Upper lobe of right lung (tissue), 1 donor: ENCODE measurements around the gene AQP7. TPM values are rescaled to one million over a fixed set of nuclear protein-coding genes. Genes with fewer than 3 reads are reported as not detected.

Source experiments
- ATAC-seq: fragments of 200-7000 bp; cut with Tn5 transposase; one replicate; pipeline ENCODE4 v1.9.1; 2020; ENCODE audit warnings: mild to moderate bottlenecking, moderate library complexity
- DNase-seq: peaks from one replicate; pipeline ENCODE4 v3.0.0-alpha.2; 2020
- H3K27ac ChIP-seq: fragments of 200-600 bp; one replicate; pipeline ENCODE4 v1.8.0; 2022
- H3K27me3 ChIP-seq: fragments of 200-600 bp; one replicate; pipeline ENCODE4 v1.8.0; 2022; ENCODE audit warnings: mild to moderate bottlenecking
- H3K36me3 ChIP-seq: fragments of 200-600 bp; one replicate; pipeline ENCODE4 v1.8.0; 2022
- H3K4me1 ChIP-seq: fragments of 200-600 bp; one replicate; pipeline ENCODE4 v1.8.0; 2022
- H3K4me3 ChIP-seq: fragments of 200-600 bp; one replicate; pipeline ENCODE4 v1.8.0; 2022; ENCODE audit warnings: mild to moderate bottlenecking
- H3K9me3 ChIP-seq: fragments of 200-600 bp; one replicate; pipeline ENCODE4 v1.8.0; 2022
- intact Hi-C: fragments of 100-400 bp; cut with DNase I; formaldehyde crosslinking; loops from one replicate; pipeline ENCODE4 v1.11.0; 2022
- total RNA-seq: library from RNA; stranded (reverse); fragmentation: NEBNext Ultra II Directional; extraction: Animal tissue kit (Norgen Biotek cat#: 25700); gene quantifications from one replicate; pipeline ENCODE4 v1.2.1, GENCODE V29; 2021
- TF ChIP-seq, protein P1 (sequence below): fragments of 200-600 bp; IDR thresholded peaks from one replicate; pipeline ENCODE4 v1.8.0; 2022; ENCODE audit warnings: antibody characterized with exemption
- donor health status: DM: no; HTN: yes; CAD: no; lungs with severe emphysema.

Gene AQP7
- total RNA-seq, 1 donor from 2014 or later = 2.4 TPM

DNA sequence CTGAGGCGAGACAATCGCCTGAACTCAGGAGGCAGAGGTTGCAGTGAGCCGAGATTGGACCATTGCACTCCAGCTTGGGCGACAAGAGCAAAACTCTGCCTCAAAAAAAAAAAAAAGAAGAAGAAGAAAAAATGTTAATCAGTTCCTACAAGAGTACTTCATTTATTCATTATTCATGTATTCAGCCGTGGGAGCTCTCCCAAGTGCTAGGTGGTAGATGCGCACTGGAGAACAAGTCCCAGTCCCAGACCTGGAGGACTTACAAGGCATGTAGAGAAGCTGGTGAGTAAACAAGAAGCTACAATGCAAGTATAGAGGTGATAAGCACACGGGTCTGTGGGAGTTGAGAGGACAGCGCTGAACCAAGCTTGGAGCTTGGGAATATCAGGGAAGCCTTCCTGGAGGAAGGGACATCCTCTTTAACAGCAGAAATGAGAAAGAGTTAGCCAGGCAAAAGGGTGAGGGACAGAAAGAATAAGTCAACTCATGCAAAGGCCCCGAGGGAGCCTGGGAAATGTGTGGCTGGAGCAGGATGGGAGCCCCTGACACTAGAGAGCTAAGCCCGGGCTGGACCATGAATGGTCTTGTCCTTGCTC, 17.4 kb upstream of the AQP7 start:
- no peak overlapping the region for H3K27ac ChIP-seq
- intact Hi-C loops = no loop called here
- no peak for ATAC-seq
- no peaks in the 10 kb centered on the region for H3K9me3 ChIP-seq
- TF ChIP-seq, protein P1, sequence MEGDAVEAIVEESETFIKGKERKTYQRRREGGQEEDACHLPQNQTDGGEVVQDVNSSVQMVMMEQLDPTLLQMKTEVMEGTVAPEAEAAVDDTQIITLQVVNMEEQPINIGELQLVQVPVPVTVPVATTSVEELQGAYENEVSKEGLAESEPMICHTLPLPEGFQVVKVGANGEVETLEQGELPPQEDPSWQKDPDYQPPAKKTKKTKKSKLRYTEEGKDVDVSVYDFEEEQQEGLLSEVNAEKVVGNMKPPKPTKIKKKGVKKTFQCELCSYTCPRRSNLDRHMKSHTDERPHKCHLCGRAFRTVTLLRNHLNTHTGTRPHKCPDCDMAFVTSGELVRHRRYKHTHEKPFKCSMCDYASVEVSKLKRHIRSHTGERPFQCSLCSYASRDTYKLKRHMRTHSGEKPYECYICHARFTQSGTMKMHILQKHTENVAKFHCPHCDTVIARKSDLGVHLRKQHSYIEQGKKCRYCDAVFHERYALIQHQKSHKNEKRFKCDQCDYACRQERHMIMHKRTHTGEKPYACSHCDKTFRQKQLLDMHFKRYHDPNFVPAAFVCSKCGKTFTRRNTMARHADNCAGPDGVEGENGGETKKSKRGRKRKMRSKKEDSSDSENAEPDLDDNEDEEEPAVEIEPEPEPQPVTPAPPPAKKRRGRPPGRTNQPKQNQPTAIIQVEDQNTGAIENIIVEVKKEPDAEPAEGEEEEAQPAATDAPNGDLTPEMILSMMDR = no peak
- H3K4me1 ChIP-seq = peaks cover 20% of the 10 kb centered on the region
- no peaks in the 10 kb centered on the region for H3K36me3 ChIP-seq
- no peaks in the 10 kb centered on the region for H3K27me3 ChIP-seq
- no peak overlapping the region for H3K4me3 ChIP-seq
- no peak for DNase-seq

DNA sequence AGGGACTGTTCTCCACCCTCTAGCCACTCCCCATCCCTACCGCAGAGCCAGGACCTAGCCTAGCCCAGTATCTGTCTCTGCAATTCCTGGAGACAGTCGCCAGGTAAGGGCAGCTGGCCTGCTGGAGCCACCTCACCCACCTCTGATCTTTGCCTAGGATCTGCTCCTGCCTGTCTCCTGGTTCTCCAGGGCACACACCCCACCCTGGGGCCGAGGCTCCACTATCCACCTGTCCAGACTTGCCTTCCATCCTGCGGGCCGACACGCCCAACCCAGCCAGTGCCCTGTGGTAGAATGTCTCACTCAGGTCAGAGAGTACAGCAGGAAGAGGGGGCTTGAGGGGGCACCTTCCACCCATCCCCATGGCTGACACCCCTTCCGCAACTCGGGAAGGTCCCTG, 15.7 kb upstream of the AQP7 start:
- intact Hi-C loops = no loop called here
- TF ChIP-seq, protein P1 = no peak
- Histone ChIP-seq H3K27me3 (no peaks in the 10 kb centered on the region), H3K36me3 (no peaks in the 10 kb centered on the region), H3K27ac (no peak overlapping the region), H3K9me3 (no peaks in the 10 kb centered on the region), H3K4me1 (peaks cover 26% of the 10 kb centered on the region), H3K4me3 (no peak overlapping the region)
- DNase-seq (no peak), ATAC-seq (no peak)

GRCh38 chr9:33416996-33417395, 14.6 kb upstream of the AQP7 start:
- TF ChIP-seq, protein P1 = no peak
- ATAC-seq (no peak), DNase-seq (no peak)
- no peak overlapping the region for H3K4me3 ChIP-seq
- H3K27ac ChIP-seq = no peak overlapping the region
- no peaks in the 10 kb centered on the region for H3K9me3 ChIP-seq
- intact Hi-C loops = no loop called here
- H3K36me3 ChIP-seq = no peaks in the 10 kb centered on the region
- peaks cover 26% of the 10 kb centered on the region for H3K4me1 ChIP-seq
- no peaks in the 10 kb centered on the region for H3K27me3 ChIP-seq

GRCh38 chr9:33415501-33416038, 13.2 kb upstream of the AQP7 start:
- peak overlapping the region; percentile 25 for H3K27ac ChIP-seq
- TF ChIP-seq, protein P1 = peak; percentile 88
- DNase-seq (peak; percentile 96), ATAC-seq (peak; percentile 95)
- intact Hi-C loops = no loop called here
- no peaks in the 10 kb centered on the region for H3K27me3 ChIP-seq
- peaks cover 26% of the 10 kb centered on the region for H3K4me1 ChIP-seq
- no peaks in the 10 kb centered on the region for H3K9me3 ChIP-seq
- no peaks in the 10 kb centered on the region for H3K36me3 ChIP-seq
- H3K4me3 ChIP-seq = no peak overlapping the region

GRCh38 chr9:33414889-33415500, 12.6 kb upstream of the AQP7 start:
- H3K27ac ChIP-seq = peak overlapping the region; percentile 25
- ATAC-seq (no peak), DNase-seq (no peak)
- no peaks in the 10 kb centered on the region for H3K36me3 ChIP-seq
- H3K4me1 ChIP-seq = peaks cover 24% of the 10 kb centered on the region
- H3K9me3 ChIP-seq = no peaks in the 10 kb centered on the region
- intact Hi-C loops = no loop called here
- no peak overlapping the region for H3K4me3 ChIP-seq
- TF ChIP-seq, protein P1 = no peak
- no peaks in the 10 kb centered on the region for H3K27me3 ChIP-seq
